ENCODE results near the gene GRIN2A.

GRIN2A gene

GRCh38 chr16:10027553-10027952 is 154.7 kb downstream of the GRIN2A start:
- no peak for DNase-seq

DNA sequence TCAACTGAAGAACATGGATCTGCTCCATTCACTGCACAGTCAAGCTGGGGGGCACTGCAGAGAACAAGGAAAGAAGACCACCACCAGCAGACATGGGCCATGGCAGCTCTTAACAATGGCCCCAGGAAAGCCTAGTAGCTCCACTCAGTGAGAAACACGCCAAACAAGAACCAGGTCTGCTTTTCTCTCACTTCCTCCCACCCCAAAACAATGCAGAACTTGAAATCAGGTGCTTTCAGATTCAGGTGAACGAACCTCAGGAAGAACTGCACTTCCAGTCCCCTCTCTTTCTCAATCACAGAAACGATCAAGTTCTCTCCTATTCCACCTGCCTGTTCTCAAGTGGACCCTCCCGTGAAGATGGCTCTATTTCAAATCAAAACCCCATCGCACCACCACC is 155.6 kb downstream of the GRIN2A start:
- DNase-seq: no peak

DNA sequence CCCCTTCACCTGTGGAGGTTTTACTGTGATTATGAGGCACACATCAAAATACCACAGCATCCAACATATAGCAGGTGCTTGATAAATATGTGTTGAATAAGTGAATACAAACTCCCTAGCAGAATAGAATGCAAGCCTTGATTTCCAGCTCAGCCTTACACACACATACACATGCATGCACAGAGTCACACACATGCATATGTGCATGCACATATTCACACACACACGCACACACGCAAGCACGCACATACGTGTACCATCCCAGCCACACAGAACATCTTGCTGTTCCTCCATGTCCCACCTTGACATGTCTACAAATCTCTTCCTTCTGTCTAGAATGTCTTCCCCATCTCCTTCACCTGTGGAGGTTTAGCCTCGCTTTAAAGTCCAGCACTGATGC is 160.1 kb downstream of the GRIN2A start:
- no peak for DNase-seq

DNA sequence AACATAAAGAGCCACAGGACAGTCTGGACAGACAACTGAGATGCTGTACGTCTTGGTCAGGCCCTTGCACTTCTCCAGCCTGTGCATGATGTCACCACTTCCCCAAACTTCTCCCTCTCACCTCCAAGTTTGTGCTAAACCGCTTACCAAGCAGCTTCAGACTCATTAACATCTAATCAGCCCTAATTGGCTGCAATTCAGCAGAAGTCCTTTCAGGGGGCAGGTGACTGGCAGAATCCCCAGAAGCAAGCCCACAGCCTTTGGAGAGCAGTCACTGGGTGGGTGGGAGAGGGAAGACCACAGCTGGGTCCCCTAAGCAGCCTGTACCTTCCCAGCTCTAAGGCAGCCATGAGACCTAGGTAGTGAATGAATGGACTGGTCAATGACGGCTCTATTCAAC is 161.4 kb downstream of the GRIN2A start:
- no peak for DNase-seq

GRCh38 chr16:10016752-10017151 is 165.5 kb downstream of the GRIN2A start:
- DNase-seq: no peak

DNA sequence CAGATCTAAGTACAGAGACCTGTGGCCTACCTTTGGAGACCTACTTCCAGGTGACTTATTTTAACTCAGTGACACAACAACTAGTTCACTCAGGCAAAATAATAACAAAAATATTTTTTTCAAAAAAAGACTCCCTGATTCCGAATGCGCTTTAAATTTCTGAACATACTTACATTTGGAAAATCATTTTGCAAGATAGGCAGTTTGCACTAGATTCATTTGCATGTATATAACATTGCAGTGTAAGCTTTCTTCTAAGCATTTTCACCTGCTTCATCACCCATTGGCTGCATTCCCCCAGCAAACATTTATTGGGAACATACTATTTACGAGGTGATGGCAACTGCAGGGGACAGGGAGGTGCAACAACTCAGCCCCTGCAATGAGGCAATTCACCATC is 166.8 kb downstream of the GRIN2A start:
- no peak for DNase-seq

- no peak for DNase-seq
Measured at GRCh38 chr16:10013774-10014173, 168.5 kb downstream of the GRIN2A start.

- DNase-seq: no peak
Measured at GRCh38 chr16:10013364-10013763, 168.9 kb downstream of the GRIN2A start.

DNA sequence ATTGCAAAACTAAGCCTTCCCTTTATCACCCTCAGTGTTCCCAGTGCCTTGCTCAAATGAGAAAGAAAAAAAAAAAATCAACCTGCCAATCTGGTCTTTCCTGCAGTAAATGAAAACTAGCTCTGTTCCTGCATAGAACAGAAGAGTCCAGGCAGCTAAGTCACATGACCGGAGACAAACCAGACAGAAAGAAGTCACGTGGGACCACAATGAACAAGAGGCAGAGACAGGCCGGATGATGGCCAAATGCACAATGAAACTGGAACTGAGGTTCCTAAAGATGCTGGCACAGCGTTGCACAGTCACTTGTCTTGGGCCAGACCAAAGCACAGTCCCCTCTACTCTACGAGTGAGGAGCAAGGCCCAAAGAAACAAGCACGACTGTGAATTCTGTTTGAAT is 172.5 kb downstream of the GRIN2A start:
- DNase-seq: no peak

DNA sequence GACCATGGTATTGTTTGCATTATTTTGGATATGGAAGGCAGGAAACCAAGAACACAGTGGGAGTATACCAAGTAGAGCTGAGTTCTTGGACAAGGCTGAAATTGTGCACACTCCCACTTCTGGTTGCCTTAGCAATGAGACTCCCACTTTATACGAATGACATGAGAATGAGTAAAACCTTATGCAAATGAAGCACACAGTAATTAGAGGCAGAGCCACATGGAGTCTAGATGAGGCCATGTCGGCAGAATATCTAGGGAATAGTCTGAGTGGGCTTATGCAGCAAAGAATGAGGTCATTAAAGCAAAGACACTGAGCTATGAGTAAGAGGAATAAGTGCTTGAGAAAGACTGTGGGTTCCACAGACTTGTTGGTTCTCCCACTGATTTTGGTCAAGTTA is 178.7 kb downstream of the GRIN2A start:
- no peak for DNase-seq

DNA sequence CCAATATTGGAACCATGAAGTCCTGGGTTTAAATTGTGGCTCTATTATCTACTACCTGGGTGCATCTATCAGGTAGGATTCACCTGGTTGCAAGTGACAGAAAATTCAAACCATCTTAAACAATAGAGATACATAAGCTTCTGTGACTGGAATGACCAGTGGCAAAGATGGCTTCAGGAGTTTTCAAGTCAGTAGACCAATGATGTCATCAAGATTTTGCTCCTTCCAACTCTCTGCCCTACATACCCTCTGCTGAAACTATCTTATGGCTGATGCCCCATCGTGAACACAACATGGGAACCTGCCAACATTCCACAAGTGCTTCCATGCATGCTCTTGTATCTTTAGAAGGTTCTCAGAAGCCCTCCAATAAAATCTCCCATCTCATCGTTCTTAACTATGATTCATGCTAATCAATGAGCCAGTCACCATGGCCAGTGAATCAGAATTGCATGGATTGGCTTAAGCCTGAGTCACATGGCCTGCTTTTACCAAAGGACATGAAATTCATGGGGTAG is 180.9 kb downstream of the GRIN2A start:
- DNase-seq: no peak

DNA sequence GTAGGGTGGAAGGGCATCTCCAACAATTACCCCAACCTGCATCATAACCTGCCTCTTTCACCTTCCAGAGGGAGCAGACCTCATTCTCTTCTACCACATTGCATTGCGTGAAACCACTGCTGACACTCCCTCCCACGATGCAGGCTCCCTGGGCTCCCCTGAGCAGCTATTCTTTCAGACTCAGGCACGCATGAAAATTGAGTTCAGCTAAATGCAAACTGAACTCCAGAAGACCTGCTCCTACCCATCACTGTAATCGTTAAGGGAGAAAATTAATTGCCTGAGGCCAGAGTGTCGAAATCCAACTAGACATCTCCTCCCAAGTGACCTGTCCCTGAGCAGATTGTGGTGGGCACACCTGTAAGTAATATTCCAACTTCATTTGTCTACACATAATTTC is 186.0 kb downstream of the GRIN2A start:
- DNase-seq: no peak

GRCh38 chr16:9992441-9992840 is 189.8 kb downstream of the GRIN2A start:
- no peak for DNase-seq

- DNase-seq: no peak
Measured at GRCh38 chr16:9980981-9981380, 201.2 kb downstream of the GRIN2A start.

GRCh38 chr16:9978160-9978725 is 204.0 kb downstream of the GRIN2A start:
- no peak for DNase-seq

GRCh38 chr16:9977333-9977897 is 204.8 kb downstream of the GRIN2A start:
- no peak for DNase-seq

- no peak for DNase-seq
Measured at GRCh38 chr16:9976601-9977000, 205.6 kb downstream of the GRIN2A start.

- no peak for DNase-seq
Measured at GRCh38 chr16:9971907-9972306, 210.3 kb downstream of the GRIN2A start.

DNA sequence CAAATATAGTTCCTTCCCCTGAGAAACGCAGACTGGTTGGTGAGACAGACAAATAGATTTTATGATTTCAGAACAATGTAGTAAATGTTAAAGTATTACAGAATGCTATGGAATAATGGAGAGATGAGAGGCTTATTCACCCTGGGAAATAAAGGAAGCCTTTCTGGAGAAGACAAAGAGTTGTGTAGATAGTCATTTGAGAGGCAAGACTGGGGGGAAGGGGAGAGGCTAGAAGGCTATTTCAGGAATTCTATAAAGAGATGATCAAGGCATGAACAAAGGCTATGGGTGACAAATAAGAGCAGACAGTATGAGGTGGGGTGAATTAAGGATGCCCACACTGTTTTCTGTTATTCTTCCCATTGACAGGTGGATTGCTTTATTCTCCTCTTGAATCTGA is 211.4 kb downstream of the GRIN2A start:
- no peak for DNase-seq

DNA sequence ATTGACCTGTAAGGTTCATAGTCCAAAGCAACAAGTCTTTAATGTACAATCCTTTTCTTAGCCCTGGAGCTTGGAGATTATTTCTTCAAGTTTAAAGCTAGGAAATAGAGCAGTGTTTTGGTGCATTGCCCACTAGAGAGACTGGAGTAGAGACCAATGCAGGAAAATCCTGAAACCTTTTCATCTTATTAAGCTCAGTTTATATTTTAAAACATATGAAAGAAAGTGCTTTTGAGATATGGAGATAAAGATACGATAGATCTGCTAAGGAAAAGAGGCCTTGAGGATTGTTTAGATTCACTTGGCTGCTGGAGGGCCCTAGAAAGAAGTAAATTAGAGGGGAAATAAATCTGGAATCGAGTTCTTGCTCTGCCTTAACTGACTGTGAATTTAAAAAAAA is 212.0 kb downstream of the GRIN2A start:
- no peak for DNase-seq

DNA sequence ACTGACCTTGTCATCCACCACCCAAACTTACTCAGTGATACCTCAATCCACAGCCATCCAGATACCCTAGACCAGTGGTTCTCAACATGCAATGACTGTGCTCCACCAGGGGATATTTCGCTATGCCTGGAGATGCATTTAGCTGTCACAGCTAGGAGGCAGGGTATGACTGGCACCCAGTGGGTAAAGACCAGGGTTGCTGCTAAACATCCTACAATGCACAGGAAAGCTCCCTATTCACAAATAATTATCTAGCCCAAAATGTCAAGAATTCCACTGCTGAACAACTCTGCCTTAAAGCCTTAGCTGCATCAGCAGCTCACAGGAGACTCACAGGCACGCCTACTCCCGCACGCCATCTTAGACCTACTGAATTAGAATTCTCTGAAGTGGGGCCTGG is 212.6 kb downstream of the GRIN2A start:
- no peak for DNase-seq

GRCh38 chr16:9966569-9967157 is 215.6 kb downstream of the GRIN2A start:
- DNase-seq: no peak

DNA sequence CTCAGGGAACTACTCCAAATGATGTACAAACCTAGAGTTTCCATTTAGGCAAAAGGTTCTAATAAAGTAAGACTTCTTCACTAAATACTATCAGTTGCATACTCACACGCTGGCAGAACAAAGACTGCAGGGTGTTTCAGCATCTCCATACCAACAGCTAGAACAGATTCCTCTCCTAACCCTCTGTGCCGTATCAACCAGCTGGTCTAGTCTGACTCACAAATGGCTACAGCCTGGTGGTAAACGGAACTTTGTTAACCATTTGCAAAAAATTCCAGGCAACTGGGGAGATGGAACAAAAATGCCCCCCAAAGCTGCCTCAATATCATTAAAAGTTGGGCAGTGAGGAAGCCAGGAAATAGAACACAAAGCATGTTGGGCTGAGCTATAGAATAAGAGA is 217.1 kb downstream of the GRIN2A start:
- no peak for DNase-seq

GRCh38 chr16:9964426-9964825 is 217.8 kb downstream of the GRIN2A start:
- DNase-seq: no peak

GRCh38 chr16:9957433-9957832 is 224.8 kb downstream of the GRIN2A start:
- DNase-seq: no peak
